ENCODE data around the gene ADAM12. TPM values are rescaled to one million over a fixed set of nuclear protein-coding genes. Genes with fewer than 3 reads are reported as not detected.

The ADAM12 gene
- total and polyA plus RNA-seq, 7 donors, result under 0.01 to 0.82 (median 0.46) TPM; not detected in 1

GRCh38 chr10:126108693-126109092 lies 279.6 kb downstream of the ADAM12 start:
- Histone ChIP-seq H3K36me3 (no peaks in the 10 kb centered on the region), H3K27ac (no peak overlapping the region), H3K9me3 (no peaks in the 10 kb centered on the region), H3K4me1 (no peaks in the 10 kb centered on the region), H3K4me3 (no peak overlapping the region), H3K27me3 (no peaks in the 10 kb centered on the region)
- TF ChIP-seq EP300 (IDR thresholded peaks at IDR 0.05) (no peak), POLR2AphosphoS5 (IDR thresholded peaks at IDR 0.05) (no peak), CTCF (IDR thresholded peaks at IDR 0.05) (no peak), POLR2A (IDR thresholded peaks at IDR 0.05) (no peak)
- DNase-seq, result no peak
- WGBS, 2 donors, result 78 to 84% methylated on average over 4 of the region's 4 CpGs
- intact Hi-C loops (cut with DNase I), result no loop called here

GRCh38 chr10:126104767-126105166 lies 283.5 kb downstream of the ADAM12 start:
- TF ChIP-seq CTCF (IDR thresholded peaks at IDR 0.05), result no peak
- no peak for TF ChIP-seq POLR2AphosphoS5 (IDR thresholded peaks at IDR 0.05)
- no peak for TF ChIP-seq POLR2A (IDR thresholded peaks at IDR 0.05)
- TF ChIP-seq EP300 (IDR thresholded peaks at IDR 0.05), result no peak
- no peak for DNase-seq
- no peaks in the 10 kb centered on the region for H3K27me3 ChIP-seq
- 65 to 75% methylated on average over 8 of the region's 8 CpGs for WGBS, 2 donors
- no peaks in the 10 kb centered on the region for H3K9me3 ChIP-seq
- intact Hi-C loops (cut with DNase I), result no loop called here
- H3K36me3 ChIP-seq, result no peaks in the 10 kb centered on the region
- no peak overlapping the region for H3K27ac ChIP-seq
- H3K4me1 ChIP-seq, result no peaks in the 10 kb centered on the region
- no peak overlapping the region for H3K4me3 ChIP-seq

- no peak overlapping the region for H3K27ac ChIP-seq
- no peaks in the 10 kb centered on the region for H3K27me3 ChIP-seq
- TF ChIP-seq EP300 (IDR thresholded peaks at IDR 0.05) (no peak), POLR2AphosphoS5 (IDR thresholded peaks at IDR 0.05) (no peak), CTCF (IDR thresholded peaks at IDR 0.05) (no peak), POLR2A (IDR thresholded peaks at IDR 0.05) (no peak)
- H3K36me3 ChIP-seq, result no peaks in the 10 kb centered on the region
- H3K4me3 ChIP-seq, result no peak overlapping the region
- intact Hi-C loops (cut with DNase I), result no loop called here
- WGBS, 2 donors, result 82 to 83% methylated on average over 9 of the region's 9 CpGs
- no peak for DNase-seq
- H3K4me1 ChIP-seq, result no peaks in the 10 kb centered on the region
- no peaks in the 10 kb centered on the region for H3K9me3 ChIP-seq
Measured at GRCh38 chr10:126102636-126103035, 285.6 kb downstream of the ADAM12 start.

- no peak for DNase-seq
- no peak overlapping the region for H3K4me3 ChIP-seq
- WGBS, 2 donors, result 37 to 67% methylated on average over 4 of the region's 4 CpGs
- no peaks in the 10 kb centered on the region for H3K9me3 ChIP-seq
- intact Hi-C loops (cut with DNase I), result no loop called here
- no peaks in the 10 kb centered on the region for H3K27me3 ChIP-seq
- no peaks in the 10 kb centered on the region for H3K4me1 ChIP-seq
- H3K27ac ChIP-seq, result no peak overlapping the region
- H3K36me3 ChIP-seq, result no peaks in the 10 kb centered on the region
- TF ChIP-seq EP300 (IDR thresholded peaks at IDR 0.05) (no peak), POLR2A (IDR thresholded peaks at IDR 0.05) (no peak), POLR2AphosphoS5 (IDR thresholded peaks at IDR 0.05) (no peak), CTCF (IDR thresholded peaks at IDR 0.05) (no peak)
Measured at GRCh38 chr10:126101736-126102135, 286.5 kb downstream of the ADAM12 start.

GRCh38 chr10:126101325-126101724 lies 287.0 kb downstream of the ADAM12 start:
- intact Hi-C loops (cut with DNase I), result no loop called here

More at GRCh38 chr10:126101325-126101724, 287.0 kb downstream of the ADAM12 start:
- no peak overlapping the region for H3K27ac ChIP-seq
- WGBS, 2 donors, result 59 to 76% methylated on average over 1 of the region's 1 CpG
- no peak overlapping the region for H3K4me3 ChIP-seq
- no peaks in the 10 kb centered on the region for H3K4me1 ChIP-seq
- no peaks in the 10 kb centered on the region for H3K36me3 ChIP-seq
- no peaks in the 10 kb centered on the region for H3K9me3 ChIP-seq
- TF ChIP-seq CTCF (IDR thresholded peaks at IDR 0.05) (no peak), EP300 (IDR thresholded peaks at IDR 0.05) (no peak), POLR2A (IDR thresholded peaks at IDR 0.05) (no peak), POLR2AphosphoS5 (IDR thresholded peaks at IDR 0.05) (no peak)
- no peaks in the 10 kb centered on the region for H3K27me3 ChIP-seq
- no peak for DNase-seq

Measured in sigmoid colon (tissue), 7 donors.